ENCODE measurements around the gene ERICH6B.

ERICH6B gene

DNA sequence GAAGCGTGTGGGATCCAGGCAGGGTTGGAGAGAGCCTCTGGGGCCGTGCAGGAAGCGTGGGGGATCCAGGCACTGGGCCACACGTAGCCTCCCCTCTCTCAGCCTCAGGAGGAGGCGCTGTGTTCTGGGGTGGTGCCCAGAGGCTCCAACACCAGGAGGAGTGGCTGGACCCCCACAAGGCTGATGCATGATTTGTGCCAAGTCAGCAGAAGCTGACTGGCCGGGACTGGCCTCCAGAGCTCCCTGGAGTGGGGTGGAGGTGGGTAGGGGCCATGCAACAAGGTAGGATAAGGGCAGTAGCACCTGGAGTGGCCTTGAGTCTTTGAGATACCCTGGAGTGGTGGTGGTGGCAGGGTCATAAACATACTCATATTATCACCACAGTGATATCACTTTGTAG is 75.3 kb downstream of the ERICH6B start:
- Histone ChIP-seq H3K27me3 (ENCODE audit: control insufficient read depth, low read length) (no peaks in the 10 kb centered on the region), H3F3A (ENCODE audit: control insufficient read depth, insufficient read depth) (no peaks in the 10 kb centered on the region), H4K20me1 (ENCODE audit: control insufficient read depth, insufficient read depth, low read depth, low read length) (no peaks in the 10 kb centered on the region), H3K27ac (ENCODE audit: low read depth, low read length) (no peak overlapping the region), H3K79me2 (ENCODE audit: control insufficient read depth, low read length) (no peaks in the 10 kb centered on the region), H3K4me3 (ENCODE audit: low read length) (no peak overlapping the region), H3K9me2 (replicated peaks; ENCODE audit: control insufficient read depth, low read length) (no peaks in the 10 kb centered on the region), H3K4me1 (ENCODE audit: control insufficient read depth, low read length) (no peaks in the 10 kb centered on the region), H3K36me3 (ENCODE audit: control insufficient read depth, low read length) (peaks cover 11% of the 10 kb centered on the region), H3K9me3 (ENCODE audit: control insufficient read depth, insufficient read depth, low read length) (no peaks in the 10 kb centered on the region), H3K4me2 (ENCODE audit: low read length) (no peak overlapping the region)
- TF ChIP-seq EZH2phosphoT487 (IDR thresholded peaks at IDR 0.05; ENCODE audit: borderline replicate concordance, low read length) (no peak), CTCF (IDR thresholded peaks at IDR 0.05; ENCODE audit: low read depth, low read length, poor library complexity, severe bottlenecking) (no peak)

DNA sequence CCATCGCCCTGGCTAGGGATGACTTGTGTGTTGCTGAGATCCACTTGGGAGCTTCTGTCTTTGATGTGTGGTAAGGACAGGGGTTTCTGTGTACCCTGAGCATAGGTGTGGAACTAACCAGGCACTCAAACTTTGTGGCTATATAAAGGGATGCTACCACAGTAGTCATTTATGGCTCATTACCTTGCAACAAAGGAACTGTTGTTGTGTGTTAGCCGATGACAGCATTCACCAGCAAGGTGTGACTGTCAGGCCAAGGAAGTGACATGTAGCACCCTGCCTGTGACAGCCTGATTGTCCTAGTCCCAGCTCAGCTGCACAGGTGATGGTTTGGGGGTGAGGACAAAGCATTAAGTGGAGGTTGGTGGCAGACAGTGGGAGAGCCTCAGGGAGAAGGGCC is 77.2 kb downstream of the ERICH6B start:
- Histone ChIP-seq H3K27me3 (ENCODE audit: control insufficient read depth, low read length) (no peaks in the 10 kb centered on the region), H4K20me1 (ENCODE audit: control insufficient read depth, insufficient read depth, low read depth, low read length) (no peaks in the 10 kb centered on the region), H3F3A (ENCODE audit: control insufficient read depth, insufficient read depth) (no peaks in the 10 kb centered on the region), H3K4me1 (ENCODE audit: control insufficient read depth, low read length) (no peaks in the 10 kb centered on the region), H3K4me2 (ENCODE audit: low read length) (no peak overlapping the region), H3K9me2 (replicated peaks; ENCODE audit: control insufficient read depth, low read length) (no peaks in the 10 kb centered on the region), H3K27ac (ENCODE audit: low read depth, low read length) (no peak overlapping the region), H3K36me3 (ENCODE audit: control insufficient read depth, low read length) (peaks cover 27% of the 10 kb centered on the region), H3K4me3 (ENCODE audit: low read length) (no peak overlapping the region), H3K79me2 (ENCODE audit: control insufficient read depth, low read length) (no peaks in the 10 kb centered on the region), H3K9me3 (ENCODE audit: control insufficient read depth, insufficient read depth, low read length) (no peaks in the 10 kb centered on the region)
- TF ChIP-seq CTCF (IDR thresholded peaks at IDR 0.05; ENCODE audit: low read depth, low read length, poor library complexity, severe bottlenecking) = no peak
- TF ChIP-seq EZH2phosphoT487 (IDR thresholded peaks at IDR 0.05; ENCODE audit: borderline replicate concordance, low read length) = no peak

- Histone ChIP-seq H3K36me3 (ENCODE audit: control insufficient read depth, low read length) (peaks cover 30% of the 10 kb centered on the region), H3F3A (ENCODE audit: control insufficient read depth, insufficient read depth) (no peaks in the 10 kb centered on the region), H3K27me3 (ENCODE audit: control insufficient read depth, low read length) (no peaks in the 10 kb centered on the region)
These were observed 78.0 kb downstream of the ERICH6B start for GRCh38 chr13:45537516-45537915.

More at GRCh38 chr13:45537516-45537915, 78.0 kb downstream of the ERICH6B start:
- Histone ChIP-seq H3K4me2 (ENCODE audit: low read length) (no peak overlapping the region), H4K20me1 (ENCODE audit: control insufficient read depth, insufficient read depth, low read depth, low read length) (no peaks in the 10 kb centered on the region), H3K9me2 (replicated peaks; ENCODE audit: control insufficient read depth, low read length) (no peaks in the 10 kb centered on the region), H3K79me2 (ENCODE audit: control insufficient read depth, low read length) (no peaks in the 10 kb centered on the region), H3K9me3 (ENCODE audit: control insufficient read depth, insufficient read depth, low read length) (no peaks in the 10 kb centered on the region), H3K4me3 (ENCODE audit: low read length) (no peak overlapping the region), H3K27ac (ENCODE audit: low read depth, low read length) (no peak overlapping the region), H3K4me1 (ENCODE audit: control insufficient read depth, low read length) (no peaks in the 10 kb centered on the region)
- TF ChIP-seq CTCF (IDR thresholded peaks at IDR 0.05; ENCODE audit: low read depth, low read length, poor library complexity, severe bottlenecking) (no peak), EZH2phosphoT487 (IDR thresholded peaks at IDR 0.05; ENCODE audit: borderline replicate concordance, low read length) (no peak)
